Epithelial cell of esophagus (primary cell): ENCODE data around the gene ZNF442.
"Not testable (repeated sequence)": the region's sequence is repeated elsewhere in the genome, so short reads cannot be mapped to it uniquely, and the experiment has no call there.

Experiments used
- DNase-seq: peaks from one replicate; pipeline ENCODE4 v3.0.0; 2010; ENCODE audit warnings: low read depth
- H3K4me3 ChIP-seq: 2 replicates; pipeline ENCODE4 v1.5.1; 2011; ENCODE audit warnings: mild to moderate bottlenecking, low read length, control low read depth
- CTCF ChIP-seq: IDR thresholded peaks from 2 replicates; pipeline ENCODE4 v1.5.1; 2011; ENCODE audit warnings: low read depth, mild to moderate bottlenecking, low read length, control low read depth, inconsistent platforms; ENCODE audit not compliant: insufficient read depth; ENCODE audit errors: missing control alignments

ZNF442 gene

GRCh38 chr19:12379732-12380443 is 14.4 kb upstream of the ZNF442 start:
- H3K4me3 ChIP-seq = no peak overlapping the region
- no peak for TF ChIP-seq CTCF
- no peak for DNase-seq

- no peak overlapping the region for H3K4me3 ChIP-seq
- no peak for TF ChIP-seq CTCF
- no peak for DNase-seq
Observed at GRCh38 chr19:12374026-12374425, 8.5 kb upstream of the ZNF442 start.

- DNase-seq = peak; percentile 7
- no peak for TF ChIP-seq CTCF
- H3K4me3 ChIP-seq = peak overlapping the region; percentile 67
Observed at GRCh38 chr19:12364391-12365235, 870 bp downstream of the ZNF442 start.

- DNase-seq, H3K4me3 ChIP-seq: not testable (repeated sequence)
Observed at GRCh38 chr19:12362236-12362635, 3.2 kb downstream of the ZNF442 start.

GRCh38 chr19:12353375-12353774 is 12.1 kb downstream of the ZNF442 start:
- DNase-seq = no peak
- no peak overlapping the region for H3K4me3 ChIP-seq
- TF ChIP-seq CTCF = no peak

- H3K4me3 ChIP-seq = no peak overlapping the region
- no peak for TF ChIP-seq CTCF
- DNase-seq = no peak
Observed at GRCh38 chr19:12350890-12351197, 14.6 kb downstream of the ZNF442 start.

- no peak overlapping the region for H3K4me3 ChIP-seq
- no peak for TF ChIP-seq CTCF
- no peak for DNase-seq
Observed at GRCh38 chr19:12350185-12350889, 15.1 kb downstream of the ZNF442 start.
